Body of pancreas (tissue), 4 donors: ENCODE results near the gene LCMT1.

Source experiments
- CTCF ChIP-seq, 7 experiments: fragments of 450-650 bp in 4 of 7; fragments of 200-600 bp in 3 of 7; sonication (generic) in 3 of 7; IDR thresholded peaks; one replicate each; pipeline ENCODE4 v1.5.1; 2016 to 2019; ENCODE audit warnings: antibody characterized with exemption in 7 of 7
- POLR2A ChIP-seq, 3 donors: fragments of 450-650 bp; IDR thresholded peaks; one replicate each; pipeline ENCODE4 v1.6.1; 2016; ENCODE audit warnings: antibody characterized with exemption in 3 of 3, mild to moderate bottlenecking in 2 of 3

GRCh38 chr16:25158401-25158800 is 46.9 kb downstream of the LCMT1 start:
- TF ChIP-seq CTCF (IDR thresholded peaks at IDR 0.05) (no peak), POLR2A (IDR thresholded peaks at IDR 0.05) (no peak)
